ENCODE data around the gene TBC1D5. TPM values are rescaled to one million over a fixed set of nuclear protein-coding genes. Genes with fewer than 3 reads are reported as not detected.
"Not testable (repeated sequence)": the region's sequence is repeated elsewhere in the genome, so short reads cannot be mapped to it uniquely, and the experiment has no call there.

The TBC1D5 gene
- polyA plus RNA-seq, 2 donors, result 4.5 to 6.7 TPM

- H3K27me3 ChIP-seq (ENCODE audit: control insufficient read depth in 1 of 2, insufficient read depth in 2 of 2, low read length in 2 of 2); H3K9me3 ChIP-seq (ENCODE audit: control insufficient read depth in 2 of 2, insufficient read depth in 1 of 2, low read depth in 1 of 2, low read length in 1 of 2); H3K36me3 ChIP-seq (ENCODE audit: control insufficient read depth in 2 of 2, insufficient read depth in 2 of 2, low read length in 1 of 2); H3K4me1 ChIP-seq (ENCODE audit: control insufficient read depth in 2 of 2, insufficient read depth in 2 of 2, low read length in 1 of 2); H3K27ac ChIP-seq (ENCODE audit: low read depth in 2 of 2, low read length in 1 of 2); H3K4me3 ChIP-seq (ENCODE audit: low read depth in 1 of 2, low read length in 2 of 2): not testable (repeated sequence)
- 98% methylated on average over 15 of the region's 15 CpGs for WGBS, 2 donors
Measured at GRCh38 chr3:17705991-17706390, 36.4 kb downstream of the TBC1D5 start.

GRCh38 chr3:17699815-17700214 lies 42.6 kb downstream of the TBC1D5 start:
- not testable (repeated sequence) for H3K9me3 ChIP-seq (ENCODE audit: control insufficient read depth in 2 of 2, insufficient read depth in 1 of 2, low read depth in 1 of 2, low read length in 1 of 2); H3K4me3 ChIP-seq (ENCODE audit: low read depth in 1 of 2, low read length in 2 of 2); H3K27me3 ChIP-seq (ENCODE audit: control insufficient read depth in 1 of 2, insufficient read depth in 2 of 2, low read length in 2 of 2); H3K27ac ChIP-seq (ENCODE audit: low read depth in 2 of 2, low read length in 1 of 2); H3K4me1 ChIP-seq (ENCODE audit: control insufficient read depth in 2 of 2, insufficient read depth in 2 of 2, low read length in 1 of 2); H3K36me3 ChIP-seq (ENCODE audit: control insufficient read depth in 2 of 2, insufficient read depth in 2 of 2, low read length in 1 of 2)
- 94 to 98% methylated on average over 2 of the region's 2 CpGs for WGBS, 2 donors

GRCh38 chr3:17695665-17696064 lies 46.8 kb downstream of the TBC1D5 start:
- H3K36me3 ChIP-seq (ENCODE audit: control insufficient read depth in 2 of 2, insufficient read depth in 2 of 2, low read length in 1 of 2); H3K4me1 ChIP-seq (ENCODE audit: control insufficient read depth in 2 of 2, insufficient read depth in 2 of 2, low read length in 1 of 2); H3K27ac ChIP-seq (ENCODE audit: low read depth in 2 of 2, low read length in 1 of 2); H3K9me3 ChIP-seq (ENCODE audit: control insufficient read depth in 2 of 2, insufficient read depth in 1 of 2, low read depth in 1 of 2, low read length in 1 of 2); H3K4me3 ChIP-seq (ENCODE audit: low read depth in 1 of 2, low read length in 2 of 2); H3K27me3 ChIP-seq (ENCODE audit: control insufficient read depth in 1 of 2, insufficient read depth in 2 of 2, low read length in 2 of 2): not testable (repeated sequence)
- WGBS, 2 donors, result 95 to 97% methylated on average over 2 of the region's 2 CpGs

GRCh38 chr3:17693670-17693999 lies 48.8 kb downstream of the TBC1D5 start:
- not testable (repeated sequence) for H3K9me3 ChIP-seq (ENCODE audit: control insufficient read depth in 2 of 2, insufficient read depth in 1 of 2, low read depth in 1 of 2, low read length in 1 of 2); H3K4me1 ChIP-seq (ENCODE audit: control insufficient read depth in 2 of 2, insufficient read depth in 2 of 2, low read length in 1 of 2); H3K27ac ChIP-seq (ENCODE audit: low read depth in 2 of 2, low read length in 1 of 2); H3K36me3 ChIP-seq (ENCODE audit: control insufficient read depth in 2 of 2, insufficient read depth in 2 of 2, low read length in 1 of 2); H3K4me3 ChIP-seq (ENCODE audit: low read depth in 1 of 2, low read length in 2 of 2); H3K27me3 ChIP-seq (ENCODE audit: control insufficient read depth in 1 of 2, insufficient read depth in 2 of 2, low read length in 2 of 2)
- 95 to 96% methylated on average over 8 of the region's 8 CpGs for WGBS, 2 donors

GRCh38 chr3:17692846-17693669 lies 49.4 kb downstream of the TBC1D5 start:
- not testable (repeated sequence) for H3K27ac ChIP-seq (ENCODE audit: low read depth in 2 of 2, low read length in 1 of 2); H3K27me3 ChIP-seq (ENCODE audit: control insufficient read depth in 1 of 2, insufficient read depth in 2 of 2, low read length in 2 of 2); H3K36me3 ChIP-seq (ENCODE audit: control insufficient read depth in 2 of 2, insufficient read depth in 2 of 2, low read length in 1 of 2); H3K4me3 ChIP-seq (ENCODE audit: low read depth in 1 of 2, low read length in 2 of 2); H3K4me1 ChIP-seq (ENCODE audit: control insufficient read depth in 2 of 2, insufficient read depth in 2 of 2, low read length in 1 of 2); H3K9me3 ChIP-seq (ENCODE audit: control insufficient read depth in 2 of 2, insufficient read depth in 1 of 2, low read depth in 1 of 2, low read length in 1 of 2)
- 92 to 93% methylated on average over 22 of the region's 22 CpGs for WGBS, 2 donors

- no peaks in the 10 kb centered on the region for H3K4me1 ChIP-seq (ENCODE audit: control insufficient read depth in 2 of 2, insufficient read depth in 2 of 2, low read length in 1 of 2)
- WGBS, 2 donors, result 88 to 98% methylated on average over 1 of the region's 1 CpG
- H3K36me3 ChIP-seq (ENCODE audit: control insufficient read depth in 2 of 2, insufficient read depth in 2 of 2, low read length in 1 of 2), result no peaks in the 10 kb centered on the region
- H3K9me3 ChIP-seq (ENCODE audit: control insufficient read depth in 2 of 2, insufficient read depth in 1 of 2, low read depth in 1 of 2, low read length in 1 of 2), result no peaks in the 10 kb centered on the region
- H3K27me3 ChIP-seq (ENCODE audit: control insufficient read depth in 1 of 2, insufficient read depth in 2 of 2, low read length in 2 of 2), result no peaks in the 10 kb centered on the region
- H3K27ac ChIP-seq (ENCODE audit: low read depth in 2 of 2, low read length in 1 of 2), result no peak overlapping the region
- H3K4me3 ChIP-seq (ENCODE audit: low read depth in 1 of 2, low read length in 2 of 2), result no peak overlapping the region
Measured at GRCh38 chr3:17687566-17687965, 54.9 kb downstream of the TBC1D5 start.

GRCh38 chr3:17686613-17687012 lies 55.8 kb downstream of the TBC1D5 start:
- Histone ChIP-seq H3K27me3 (ENCODE audit: control insufficient read depth in 1 of 2, insufficient read depth in 2 of 2, low read length in 2 of 2) (no peaks in the 10 kb centered on the region), H3K4me3 (ENCODE audit: low read depth in 1 of 2, low read length in 2 of 2) (no peak overlapping the region), H3K4me1 (ENCODE audit: control insufficient read depth in 2 of 2, insufficient read depth in 2 of 2, low read length in 1 of 2) (no peaks in the 10 kb centered on the region), H3K36me3 (ENCODE audit: control insufficient read depth in 2 of 2, insufficient read depth in 2 of 2, low read length in 1 of 2) (no peaks in the 10 kb centered on the region), H3K9me3 (ENCODE audit: control insufficient read depth in 2 of 2, insufficient read depth in 1 of 2, low read depth in 1 of 2, low read length in 1 of 2) (no peaks in the 10 kb centered on the region), H3K27ac (ENCODE audit: low read depth in 2 of 2, low read length in 1 of 2) (no peak overlapping the region)
- 93 to 100% methylated on average over 1 of the region's 1 CpG for WGBS, 2 donors

- Histone ChIP-seq H3K36me3 (ENCODE audit: control insufficient read depth in 2 of 2, insufficient read depth in 2 of 2, low read length in 1 of 2) (no peaks in the 10 kb centered on the region), H3K9me3 (ENCODE audit: control insufficient read depth in 2 of 2, insufficient read depth in 1 of 2, low read depth in 1 of 2, low read length in 1 of 2) (no peaks in the 10 kb centered on the region), H3K27ac (ENCODE audit: low read depth in 2 of 2, low read length in 1 of 2) (no peak overlapping the region), H3K4me1 (ENCODE audit: control insufficient read depth in 2 of 2, insufficient read depth in 2 of 2, low read length in 1 of 2) (no peaks in the 10 kb centered on the region), H3K4me3 (ENCODE audit: low read depth in 1 of 2, low read length in 2 of 2) (no peak overlapping the region), H3K27me3 (ENCODE audit: control insufficient read depth in 1 of 2, insufficient read depth in 2 of 2, low read length in 2 of 2) (no peaks in the 10 kb centered on the region)
- 93 to 94% methylated on average over 4 of the region's 4 CpGs for WGBS, 2 donors
Measured at GRCh38 chr3:17683542-17684207, 58.8 kb downstream of the TBC1D5 start.

GRCh38 chr3:17680530-17680929 lies 61.9 kb downstream of the TBC1D5 start:
- Histone ChIP-seq H3K4me3 (ENCODE audit: low read depth in 1 of 2, low read length in 2 of 2) (no peak overlapping the region), H3K27me3 (ENCODE audit: control insufficient read depth in 1 of 2, insufficient read depth in 2 of 2, low read length in 2 of 2) (no peaks in the 10 kb centered on the region), H3K27ac (ENCODE audit: low read depth in 2 of 2, low read length in 1 of 2) (no peak overlapping the region), H3K36me3 (ENCODE audit: control insufficient read depth in 2 of 2, insufficient read depth in 2 of 2, low read length in 1 of 2) (no peaks in the 10 kb centered on the region), H3K9me3 (ENCODE audit: control insufficient read depth in 2 of 2, insufficient read depth in 1 of 2, low read depth in 1 of 2, low read length in 1 of 2) (no peaks in the 10 kb centered on the region), H3K4me1 (ENCODE audit: control insufficient read depth in 2 of 2, insufficient read depth in 2 of 2, low read length in 1 of 2) (no peaks in the 10 kb centered on the region)

- no peak overlapping the region for H3K4me3 ChIP-seq (ENCODE audit: low read depth in 1 of 2, low read length in 2 of 2)
- H3K36me3 ChIP-seq (ENCODE audit: control insufficient read depth in 2 of 2, insufficient read depth in 2 of 2, low read length in 1 of 2), result no peaks in the 10 kb centered on the region
- H3K9me3 ChIP-seq (ENCODE audit: control insufficient read depth in 2 of 2, insufficient read depth in 1 of 2, low read depth in 1 of 2, low read length in 1 of 2), result no peaks in the 10 kb centered on the region
- H3K4me1 ChIP-seq (ENCODE audit: control insufficient read depth in 2 of 2, insufficient read depth in 2 of 2, low read length in 1 of 2), result no peaks in the 10 kb centered on the region
- H3K27me3 ChIP-seq (ENCODE audit: control insufficient read depth in 1 of 2, insufficient read depth in 2 of 2, low read length in 2 of 2), result no peaks in the 10 kb centered on the region
- no peak overlapping the region for H3K27ac ChIP-seq (ENCODE audit: low read depth in 2 of 2, low read length in 1 of 2)
Measured at GRCh38 chr3:17678116-17678741, 64.2 kb downstream of the TBC1D5 start.
